ENCODE measurements around the gene ORC6.

- TF ChIP-seq CTCF (IDR thresholded peaks at IDR 0.05) (no peak), POLR2A (IDR thresholded peaks at IDR 0.05) (no peak)
These were observed 43.1 kb downstream of the ORC6 start for GRCh38 chr16:46732561-46732960.

All from body of pancreas (tissue), 4 donors.